ENCODE measurements around the gene VSIR. TPM values are rescaled to one million over a fixed set of nuclear protein-coding genes. Genes with fewer than 3 reads are reported as not detected.

Gene VSIR
- total RNA-seq, 1 experiment from 2014 or later: 18.5 TPM

DNA sequence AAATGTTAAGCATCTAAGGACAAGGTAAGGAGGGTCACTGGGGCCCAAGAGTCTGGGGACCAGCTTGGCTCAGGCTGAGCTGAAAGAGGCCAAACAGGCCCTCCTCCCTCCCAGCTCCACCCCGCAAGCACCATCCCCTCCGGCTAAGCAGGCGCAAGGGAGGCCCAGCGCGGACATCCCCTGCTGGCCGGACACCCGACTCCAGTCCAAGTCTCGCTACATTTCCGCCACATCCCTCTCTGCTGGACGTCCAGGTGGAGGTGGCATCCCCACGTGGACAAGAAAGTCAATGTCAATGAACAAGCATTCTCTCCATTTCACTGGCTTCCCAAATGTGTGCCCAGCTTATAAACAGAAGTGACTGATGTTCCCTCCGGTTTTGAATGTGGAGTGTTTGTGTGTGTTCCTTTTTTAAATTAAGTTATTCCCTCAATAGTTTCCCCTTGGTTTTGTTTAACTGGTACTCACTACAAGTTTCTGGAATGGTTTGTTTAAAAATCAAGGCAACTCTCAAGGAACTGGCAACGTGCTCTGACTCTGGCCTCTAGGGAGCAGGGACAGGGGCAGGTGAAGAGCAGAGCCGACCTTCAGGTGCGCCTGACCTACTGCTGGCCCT, 42.3 kb upstream of the VSIR start:
- no peaks in the 10 kb centered on the region for H3K79me2 ChIP-seq (ENCODE audit: insufficient read depth, low read length)
- H3K36me3 ChIP-seq (ENCODE audit: control insufficient read depth in 1 of 2, insufficient read depth in 2 of 2, low read length in 2 of 2): peaks cover 15 to 37% of the 10 kb centered on the region in 2 experiments
- peaks cover 0 to 13% of the 10 kb centered on the region in 2 experiments; a peak in 2 of 4 replicates for H3K4me1 ChIP-seq (ENCODE audit: control insufficient read depth in 1 of 2, insufficient read depth in 2 of 2, low read length in 2 of 2)
- intact Hi-C loops (cut with micrococcal nuclease): no loop called here
- no peaks in the 10 kb centered on the region for H3K9me2 ChIP-seq (ENCODE audit: insufficient read depth)
- DNase-seq (ENCODE audit: low read depth, low spot score) (no peak), ATAC-seq (no peak)
- H4K20me1 ChIP-seq (ENCODE audit: insufficient read depth): no peaks in the 10 kb centered on the region
- no peaks in the 10 kb centered on the region for H3K27me3 ChIP-seq (ENCODE audit: insufficient read depth, low read length)
- no peak overlapping the region for H2AFZ ChIP-seq (ENCODE audit: low read depth, low read length, poor library complexity, severe bottlenecking)
- RAD21 ChIA-PET (ENCODE audit: low non-redundant PET in 1 of 2, low total read pairs in 2 of 2, uncharacterized antibody in 2 of 2, unreplicated experiment in 2 of 2): no interaction called here
- no peaks in the 10 kb centered on the region for H3K9me3 ChIP-seq (ENCODE audit: control insufficient read depth in 1 of 2, insufficient read depth in 1 of 2, low read depth in 1 of 2, low read length in 2 of 2)
- POLR2A ChIA-PET: no interaction called here
- TF ChIP-seq EGR1 (IDR thresholded peaks at IDR 0.05; ENCODE audit: low read depth): no peak
- TF ChIP-seq ELF1 (IDR thresholded peaks at IDR 0.05; ENCODE audit: borderline replicate concordance, low read depth): no peak
- no peak for TF ChIP-seq CBX3 (IDR thresholded peaks at IDR 0.05; ENCODE audit: low read depth)
- TF ChIP-seq FOSL1 (IDR thresholded peaks at IDR 0.05; ENCODE audit: low read depth): no peak
- TF ChIP-seq JUND (IDR thresholded peaks at IDR 0.05): no peak
- TF ChIP-seq, protein P1, sequence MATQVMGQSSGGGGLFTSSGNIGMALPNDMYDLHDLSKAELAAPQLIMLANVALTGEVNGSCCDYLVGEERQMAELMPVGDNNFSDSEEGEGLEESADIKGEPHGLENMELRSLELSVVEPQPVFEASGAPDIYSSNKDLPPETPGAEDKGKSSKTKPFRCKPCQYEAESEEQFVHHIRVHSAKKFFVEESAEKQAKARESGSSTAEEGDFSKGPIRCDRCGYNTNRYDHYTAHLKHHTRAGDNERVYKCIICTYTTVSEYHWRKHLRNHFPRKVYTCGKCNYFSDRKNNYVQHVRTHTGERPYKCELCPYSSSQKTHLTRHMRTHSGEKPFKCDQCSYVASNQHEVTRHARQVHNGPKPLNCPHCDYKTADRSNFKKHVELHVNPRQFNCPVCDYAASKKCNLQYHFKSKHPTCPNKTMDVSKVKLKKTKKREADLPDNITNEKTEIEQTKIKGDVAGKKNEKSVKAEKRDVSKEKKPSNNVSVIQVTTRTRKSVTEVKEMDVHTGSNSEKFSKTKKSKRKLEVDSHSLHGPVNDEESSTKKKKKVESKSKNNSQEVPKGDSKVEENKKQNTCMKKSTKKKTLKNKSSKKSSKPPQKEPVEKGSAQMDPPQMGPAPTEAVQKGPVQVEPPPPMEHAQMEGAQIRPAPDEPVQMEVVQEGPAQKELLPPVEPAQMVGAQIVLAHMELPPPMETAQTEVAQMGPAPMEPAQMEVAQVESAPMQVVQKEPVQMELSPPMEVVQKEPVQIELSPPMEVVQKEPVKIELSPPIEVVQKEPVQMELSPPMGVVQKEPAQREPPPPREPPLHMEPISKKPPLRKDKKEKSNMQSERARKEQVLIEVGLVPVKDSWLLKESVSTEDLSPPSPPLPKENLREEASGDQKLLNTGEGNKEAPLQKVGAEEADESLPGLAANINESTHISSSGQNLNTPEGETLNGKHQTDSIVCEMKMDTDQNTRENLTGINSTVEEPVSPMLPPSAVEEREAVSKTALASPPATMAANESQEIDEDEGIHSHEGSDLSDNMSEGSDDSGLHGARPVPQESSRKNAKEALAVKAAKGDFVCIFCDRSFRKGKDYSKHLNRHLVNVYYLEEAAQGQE (IDR thresholded peaks at IDR 0.05; ENCODE audit: low read depth): no peak
- TF ChIP-seq RAD21 (IDR thresholded peaks at IDR 0.05; ENCODE audit: low read depth): no peak
- no peak overlapping the region for H3K9ac ChIP-seq (ENCODE audit: low read length)
- CTCF ChIA-PET: interaction anchor here (1.7 to 1.8 kb wide), 2 partner anchors 81 to 119 kb away, joined by 4 to 5 read pairs; no protein-coding TSS in a partner anchor
- no peak overlapping the region for H3K4me2 ChIP-seq (ENCODE audit: low read length)
- no peak overlapping the region for H3K27ac ChIP-seq (ENCODE audit: low read depth, low read length)
- H3K4me3 ChIP-seq (replicated peaks in 1 of 2; ENCODE audit: low read depth in 1 of 2, low read length in 2 of 2): no peak overlapping the region
- BruUV-seq (replicated peaks): no TSS peak

Measured in HCT116 (cell line).